ENCODE results near the gene EMD. TPM values are rescaled to one million over a fixed set of nuclear protein-coding genes. Genes with fewer than 3 reads are reported as not detected.

The EMD gene
- total RNA-seq, 1 donor from 2014 or later, result 18.3 TPM

DNA sequence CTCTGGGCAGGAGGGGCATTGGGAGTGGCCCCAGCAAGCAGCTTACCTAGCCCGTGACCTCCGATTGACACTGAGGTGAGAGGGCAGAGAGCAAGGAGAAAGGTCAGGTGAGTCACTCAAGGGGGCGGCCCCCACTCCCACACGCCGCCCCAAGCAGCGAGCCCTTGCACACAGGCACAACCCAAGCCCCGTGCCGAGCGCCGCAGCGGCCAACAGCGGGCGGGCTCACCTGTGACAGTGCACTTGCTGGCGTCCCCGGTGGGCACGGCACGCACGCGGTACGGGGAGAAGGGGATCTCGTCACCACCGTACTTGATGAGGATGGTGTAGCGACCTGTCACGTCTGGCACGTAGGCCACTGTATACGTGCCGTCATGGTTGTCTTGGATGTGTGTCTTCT is 21.9 kb upstream of the EMD start:
- H3K9ac ChIP-seq, result no peak overlapping the region
- H3K4me1 ChIP-seq, result no peaks in the 10 kb centered on the region
- TF ChIP-seq CTCF (IDR thresholded peaks at IDR 0.05) (no peak), EZH2phosphoT487 (IDR thresholded peaks at IDR 0.05) (no peak), EZH2 (IDR thresholded peaks at IDR 0.05) (no peak)
- H3K9me3 ChIP-seq (ENCODE audit: low read depth), result no peaks in the 10 kb centered on the region
- no peaks in the 10 kb centered on the region for H3F3A ChIP-seq (ENCODE audit: low read depth)
- H3K27ac Mint-ChIP-seq, result no peak overlapping the region
- H3K4me3 Mint-ChIP-seq, result no peak overlapping the region
- no peak overlapping the region for H3K27ac ChIP-seq
- H2AFZ ChIP-seq (replicated peaks), result no peak overlapping the region
- no peak for DNase-seq (ENCODE audit: low spot score)
- H3K4me1 Mint-ChIP-seq, result no peaks in the 10 kb centered on the region
- H3K9me3 Mint-ChIP-seq, result peaks cover 12% of the 10 kb centered on the region
- H3K79me2 ChIP-seq (ENCODE audit: low read depth), result no peaks in the 10 kb centered on the region
- peaks cover 2% of the 10 kb centered on the region for H3K36me3 Mint-ChIP-seq
- no peaks in the 10 kb centered on the region for H3K27me3 ChIP-seq
- H3K36me3 ChIP-seq, result no peaks in the 10 kb centered on the region
- peaks cover 4% of the 10 kb centered on the region for H3K27me3 Mint-ChIP-seq (ENCODE audit: insufficient read depth, low read depth)
- no peak overlapping the region for H3K4me2 ChIP-seq
- no peak overlapping the region for H3K4me3 ChIP-seq
- H4K20me1 ChIP-seq (ENCODE audit: low read depth), result peaks cover 46% of the 10 kb centered on the region

DNA sequence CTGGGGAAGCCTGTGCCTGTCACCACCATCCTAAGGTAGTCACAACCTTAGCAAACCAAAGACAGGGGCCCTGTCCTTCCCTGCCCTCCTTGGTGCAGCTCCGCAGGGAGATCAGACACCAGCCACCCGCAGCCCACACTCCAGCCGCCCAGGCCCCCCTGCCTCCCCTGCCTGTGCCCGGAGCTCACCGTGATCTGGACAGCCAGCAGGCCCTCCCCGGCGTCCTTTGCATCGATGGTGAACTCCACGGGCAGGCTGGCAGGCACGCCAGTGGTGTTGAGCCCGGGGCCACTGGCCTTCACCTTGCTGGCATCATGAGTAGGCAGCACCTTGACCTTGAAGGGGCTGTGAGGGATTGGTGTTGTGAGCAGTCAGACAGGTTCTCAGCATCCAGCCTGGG is 21.1 kb upstream of the EMD start:
- Mint-ChIP-seq H3K27ac (no peak overlapping the region), H3K36me3 (peaks cover 6% of the 10 kb centered on the region), H3K4me1 (no peaks in the 10 kb centered on the region), H3K4me3 (no peak overlapping the region), H3K27me3 (ENCODE audit: insufficient read depth, low read depth) (peaks cover 6% of the 10 kb centered on the region), H3K9me3 (peaks cover 12% of the 10 kb centered on the region)
- DNase-seq (ENCODE audit: low spot score), result no peak
- Histone ChIP-seq H3K79me2 (ENCODE audit: low read depth) (no peaks in the 10 kb centered on the region), H3K4me2 (no peak overlapping the region), H3K9ac (no peak overlapping the region), H3F3A (ENCODE audit: low read depth) (no peaks in the 10 kb centered on the region), H3K27ac (no peak overlapping the region), H4K20me1 (ENCODE audit: low read depth) (peaks cover 51% of the 10 kb centered on the region), H3K36me3 (no peaks in the 10 kb centered on the region), H2AFZ (replicated peaks) (no peak overlapping the region), H3K4me1 (no peaks in the 10 kb centered on the region), H3K4me3 (no peak overlapping the region), H3K27me3 (no peaks in the 10 kb centered on the region), H3K9me3 (ENCODE audit: low read depth) (no peaks in the 10 kb centered on the region)
- TF ChIP-seq CTCF (IDR thresholded peaks at IDR 0.05) (no peak), EZH2 (IDR thresholded peaks at IDR 0.05) (no peak)

- Histone ChIP-seq H3K27ac (no peak overlapping the region), H3K79me2 (ENCODE audit: low read depth) (no peaks in the 10 kb centered on the region), H3K4me1 (no peaks in the 10 kb centered on the region), H3K4me3 (no peak overlapping the region), H3K4me2 (no peak overlapping the region), H3K36me3 (no peaks in the 10 kb centered on the region), H2AFZ (replicated peaks) (no peak overlapping the region), H3K9me3 (ENCODE audit: low read depth) (no peaks in the 10 kb centered on the region), H4K20me1 (ENCODE audit: low read depth) (peaks cover 50% of the 10 kb centered on the region), H3K27me3 (no peaks in the 10 kb centered on the region), H3F3A (ENCODE audit: low read depth) (no peaks in the 10 kb centered on the region), H3K9ac (no peak overlapping the region)
- Mint-ChIP-seq H3K4me1 (no peaks in the 10 kb centered on the region), H3K27me3 (ENCODE audit: insufficient read depth, low read depth) (peaks cover 6% of the 10 kb centered on the region), H3K9me3 (peaks cover 14% of the 10 kb centered on the region), H3K27ac (no peak overlapping the region), H3K4me3 (no peak overlapping the region), H3K36me3 (peaks cover 8% of the 10 kb centered on the region)
- TF ChIP-seq CTCF (IDR thresholded peaks at IDR 0.05) (no peak), EZH2phosphoT487 (IDR thresholded peaks at IDR 0.05) (no peak), EZH2 (IDR thresholded peaks at IDR 0.05) (no peak)
- DNase-seq (ENCODE audit: low spot score), result no peak
These were observed 20.3 kb upstream of the EMD start for GRCh38 chrX:154358829-154359228.

Data from neural progenitor cell (in vitro differentiated cells).